GM23248 (cell line): Measurements from ENCODE around the gene LPP. TPM values are rescaled to one million over a fixed set of nuclear protein-coding genes. Genes with fewer than 3 reads are reported as not detected.

Experiments
- DNase-seq: peaks from one replicate; pipeline ENCODE4 v3.0.0-alpha.2; 2015
- H2AFZ ChIP-seq: fragments of 200-600 bp; sonication (generic); 2 replicates; pipeline ENCODE4 v1.6.1; 2016; ENCODE audit warnings: antibody characterized with exemption
- H3F3A ChIP-seq: fragments of 200-600 bp; sonication (generic); 2 replicates; pipeline ENCODE4 v1.6.1; 2016; ENCODE audit warnings: mild to moderate bottlenecking, antibody characterized with exemption, mixed run types; ENCODE audit not compliant: insufficient read depth
- H3K27ac ChIP-seq: fragments of 200-600 bp; sonication (generic); 2 replicates; pipeline ENCODE4 v1.5.1; 2016; ENCODE audit warnings: mild to moderate bottlenecking
- H3K27me3 ChIP-seq: fragments of 200-600 bp; sonication (generic); replicated peaks from 2 replicates; pipeline ENCODE4 v1.6.1; 2016; ENCODE audit warnings: mild to moderate bottlenecking; ENCODE audit not compliant: insufficient read depth
- H3K36me3 ChIP-seq: fragments of 200-600 bp; sonication (generic); 2 replicates; pipeline ENCODE4 v1.6.1; 2016; ENCODE audit warnings: low read depth, mild to moderate bottlenecking
- H3K4me1 ChIP-seq: fragments of 200-600 bp; sonication (generic); 2 replicates; pipeline ENCODE4 v1.6.1; 2016; ENCODE audit warnings: mild to moderate bottlenecking; ENCODE audit not compliant: insufficient read depth
- H3K4me2 ChIP-seq: fragments of 200-600 bp; sonication (generic); one replicate; pipeline ENCODE4 v1.6.1; 2016; ENCODE audit warnings: mild to moderate bottlenecking; ENCODE audit not compliant: unreplicated experiment
- H3K4me3 ChIP-seq: fragments of 200-600 bp; sonication (generic); 2 replicates; pipeline ENCODE4 v1.5.1; 2016; ENCODE audit warnings: mild to moderate bottlenecking
- H3K79me2 ChIP-seq: fragments of 200-600 bp; sonication (generic); 2 replicates; pipeline ENCODE4 v1.6.1; 2016; ENCODE audit warnings: mild to moderate bottlenecking; ENCODE audit not compliant: insufficient read depth
- H3K9ac ChIP-seq: fragments of 200-600 bp; sonication (generic); 2 replicates; pipeline ENCODE4 v1.6.1; 2016; ENCODE audit warnings: mild to moderate bottlenecking
- H3K9me2 ChIP-seq: fragments of 200-600 bp; sonication (generic); 2 replicates; pipeline ENCODE4 v1.6.1; 2016; ENCODE audit warnings: mixed run types, mild to moderate bottlenecking, moderate library complexity; ENCODE audit not compliant: insufficient read depth
- H3K9me3 ChIP-seq: fragments of 200-600 bp; sonication (generic); one replicate; pipeline ENCODE4 v1.6.1; 2017; ENCODE audit warnings: low read depth
- H4K20me1 ChIP-seq: fragments of 200-600 bp; sonication (generic); 2 replicates; pipeline ENCODE4 v1.6.0; 2016; ENCODE audit not compliant: insufficient read depth
- EZH2 ChIP-seq: fragments of 200-600 bp; sonication (generic); IDR thresholded peaks from 2 replicates; pipeline ENCODE4 v1.6.1; 2018; ENCODE audit warnings: antibody characterized with exemption, mild to moderate bottlenecking; ENCODE audit not compliant: insufficient read depth, poor library complexity, severe bottlenecking
- EZH2phosphoT487 ChIP-seq: fragments of 200-600 bp; sonication (generic); IDR thresholded peaks from 2 replicates; pipeline ENCODE4 v1.6.1; 2018; ENCODE audit warnings: antibody characterized with exemption, moderate library complexity, mild to moderate bottlenecking, low read depth; ENCODE audit not compliant: insufficient read depth
- WGBS, 2 experiments: methylation state at CpG; one replicate each; pipeline ENCODE4 v1.1.6; 2015 to 2017; ENCODE audit warnings: low lambda C conversion rate in 2 of 2, low coverage in 1 of 2; ENCODE audit errors: missing lambda C conversion rate in 2 of 2; 5-methylcytosine and 5-hydroxymethylcytosine counted together
- in situ Hi-C: fragments of 300-500 bp; cut with MboI; formaldehyde crosslinking; loops from 2 replicates; pipeline ENCODE4 v1.15.0; 2020
- polyA plus RNA-seq: library from polyadenylated mRNA; unstranded; fragments of >200 nt; fragmentation: Nextera tagmentation; extraction: Ambion mirVana; gene quantifications from 2 replicates; pipeline ENCODE4 v1.2.1, GENCODE V29; 2016
- total RNA-seq: library from RNA; depleted of rRNA; stranded (reverse); fragments of >200 nt; shearing (Covaris generic); gene quantifications from 2 replicates; pipeline ENCODE4 v1.2.3, GENCODE V29; 2014

LPP gene
- total and polyA plus RNA-seq, 2 experiments from 2014 or later = 42.8 to 61.7 TPM

DNA sequence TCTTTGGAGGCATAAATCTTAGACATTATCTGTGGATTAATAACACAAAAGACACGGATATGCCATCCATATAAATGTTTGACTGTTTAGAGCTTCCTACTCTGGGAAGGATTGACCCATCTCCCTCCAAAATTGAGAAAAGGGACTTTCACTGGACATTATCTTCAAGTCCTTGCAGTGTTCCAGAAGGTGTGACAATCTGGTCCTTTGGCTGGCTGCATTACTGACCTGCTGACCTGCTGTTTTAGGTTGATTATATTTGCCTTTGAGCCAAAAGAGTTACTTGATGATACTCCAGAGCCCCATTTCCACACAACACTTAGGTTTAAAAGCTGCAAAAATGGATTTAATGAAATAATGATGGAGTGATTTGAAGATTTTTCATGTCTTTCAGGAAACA is 504.6 kb downstream of the LPP start:
- Histone ChIP-seq H3K36me3 (no peaks in the 10 kb centered on the region), H3K9ac (no peak overlapping the region), H3K4me3 (no peak overlapping the region), H3K79me2 (peaks cover 36% of the 10 kb centered on the region), H2AFZ (no peak overlapping the region), H3K4me2 (no peak overlapping the region), H3K9me3 (no peaks in the 10 kb centered on the region), H3K4me1 (0 out of 2 replicates have a peak, but pooled peaks cover 3% of the 10 kb centered on the region), H4K20me1 (no peaks in the 10 kb centered on the region), H3K27ac (no peak overlapping the region), H3K27me3 (no peaks in the 10 kb centered on the region), H3F3A (peaks cover 3% of the 10 kb centered on the region; the same call in 1 of the 2 replicates), H3K9me2 (no peaks in the 10 kb centered on the region)
- in situ Hi-C loops = no loop called here
- no peak for DNase-seq
- 97 to 100% methylated on average over 1 of the region's 1 CpG for WGBS, 2 experiments
- TF ChIP-seq EZH2phosphoT487 (no peak), EZH2 (no peak)

DNA sequence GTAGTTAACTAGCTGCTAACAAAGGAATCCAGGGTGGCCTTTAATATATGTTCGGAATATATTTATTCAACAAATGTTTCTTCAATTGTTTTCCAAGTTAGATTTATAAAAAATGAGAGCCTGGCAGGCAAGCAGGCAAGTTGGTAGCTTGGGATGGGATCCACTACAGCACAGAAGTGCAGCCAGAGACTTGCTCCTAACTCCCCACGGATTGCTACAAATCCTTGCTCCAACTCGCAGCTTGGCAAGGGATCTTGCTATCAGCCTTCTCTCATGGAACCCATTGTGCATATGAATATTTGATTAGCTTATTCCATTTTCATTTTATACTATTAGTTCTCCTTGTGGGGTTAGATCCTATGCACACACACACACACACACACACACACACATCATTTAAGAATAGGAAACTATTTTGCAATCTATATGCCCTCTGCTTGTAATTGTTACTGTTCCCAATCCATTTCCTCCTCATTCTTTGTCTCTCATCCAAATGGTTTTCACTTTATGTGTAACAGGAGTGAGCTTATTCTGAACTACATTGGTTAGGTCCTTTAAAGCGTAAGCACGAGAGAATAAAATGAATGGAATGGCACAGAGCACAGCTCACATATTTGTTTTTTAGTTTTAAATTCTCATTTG is 505.6 kb downstream of the LPP start:
- no peak for DNase-seq
- Histone ChIP-seq H2AFZ (no peak overlapping the region), H3K27ac (no peak overlapping the region), H3K27me3 (no peaks in the 10 kb centered on the region), H3K36me3 (no peaks in the 10 kb centered on the region), H3K4me2 (no peak overlapping the region), H3K9ac (no peak overlapping the region), H3K9me3 (no peaks in the 10 kb centered on the region), H4K20me1 (no peaks in the 10 kb centered on the region), H3K4me1 (0 out of 2 replicates have a peak, but pooled peaks cover 3% of the 10 kb centered on the region), H3K9me2 (no peaks in the 10 kb centered on the region), H3K79me2 (peaks cover 46% of the 10 kb centered on the region), H3K4me3 (no peak overlapping the region), H3F3A (peaks cover 3% of the 10 kb centered on the region; the same call in 1 of the 2 replicates)
- WGBS, 2 experiments = 69 to 71% methylated on average over 5 of the region's 5 CpGs
- TF ChIP-seq EZH2 (no peak), EZH2phosphoT487 (no peak)
- in situ Hi-C loops = no loop called here

DNA sequence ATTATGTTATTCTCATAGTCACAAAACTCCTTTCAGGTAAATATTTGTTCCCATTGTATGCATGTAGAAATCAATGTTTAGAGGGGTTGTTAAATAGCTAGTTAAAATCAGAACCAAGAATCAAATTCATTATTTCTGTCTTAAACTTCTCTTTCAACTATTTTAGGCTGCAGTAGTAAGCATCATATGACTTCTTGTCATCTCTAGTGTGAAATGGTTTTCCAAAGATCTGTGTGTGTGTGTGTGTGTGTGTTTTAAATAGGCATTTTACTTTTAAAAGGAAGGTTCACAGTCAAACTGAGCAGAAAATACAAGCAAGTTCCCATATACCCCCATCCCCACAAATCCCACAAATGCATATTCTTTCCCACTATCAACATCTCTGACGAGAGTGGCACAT is 506.5 kb downstream of the LPP start:
- Histone ChIP-seq H3K9ac (no peak overlapping the region), H4K20me1 (no peaks in the 10 kb centered on the region), H3K4me2 (no peak overlapping the region), H3K4me1 (0 out of 2 replicates have a peak, but pooled peaks cover 3% of the 10 kb centered on the region), H2AFZ (no peak overlapping the region), H3K79me2 (peaks cover 52% of the 10 kb centered on the region), H3K4me3 (no peak overlapping the region), H3K9me3 (no peaks in the 10 kb centered on the region), H3K9me2 (no peaks in the 10 kb centered on the region), H3K36me3 (no peaks in the 10 kb centered on the region), H3K27me3 (no peaks in the 10 kb centered on the region), H3F3A (peaks cover 3% of the 10 kb centered on the region; the same call in 1 of the 2 replicates), H3K27ac (no peak overlapping the region)
- in situ Hi-C loops = no loop called here
- no peak for DNase-seq
- WGBS, 2 experiments = 90 to 100% methylated on average over 1 of the region's 1 CpG
- no peak for TF ChIP-seq EZH2phosphoT487

DNA sequence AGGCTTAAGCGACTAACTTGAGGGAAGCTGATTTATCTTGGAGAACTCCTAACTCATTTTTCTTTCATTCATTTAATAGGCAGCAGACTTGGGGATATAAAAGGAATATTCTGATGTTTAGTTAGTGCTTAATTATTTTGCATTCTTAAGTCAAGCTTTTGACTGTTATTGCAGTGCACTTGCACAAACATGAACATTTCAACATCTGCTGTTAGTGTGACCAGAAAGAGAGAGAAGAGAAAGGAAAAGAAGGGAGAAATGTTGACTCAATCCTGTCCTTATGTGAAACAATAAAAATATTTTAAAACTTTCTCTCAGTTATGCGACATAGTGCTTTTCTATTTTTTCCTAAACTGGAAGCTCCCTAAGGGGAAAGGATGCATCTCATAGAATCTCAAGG is 507.8 kb downstream of the LPP start:
- Histone ChIP-seq H3K4me2 (no peak overlapping the region), H3K9me2 (no peaks in the 10 kb centered on the region), H2AFZ (no peak overlapping the region), H3K9ac (no peak overlapping the region), H3K36me3 (no peaks in the 10 kb centered on the region), H3K4me1 (no peaks in the 10 kb centered on the region), H3K9me3 (no peaks in the 10 kb centered on the region), H3K4me3 (no peak overlapping the region), H3K27me3 (no peaks in the 10 kb centered on the region), H4K20me1 (no peaks in the 10 kb centered on the region), H3F3A (peaks cover 2% of the 10 kb centered on the region; the same call in 1 of the 2 replicates), H3K27ac (no peak overlapping the region), H3K79me2 (peaks cover 62% of the 10 kb centered on the region)
- DNase-seq = no peak
- whole genome bisulfite sequencing, 2 experiments = 98 to 100% methylated on average over 2 of the region's 2 CpGs
- TF ChIP-seq EZH2phosphoT487 (no peak), EZH2 (no peak)
- in situ Hi-C loops = no loop called here

DNA sequence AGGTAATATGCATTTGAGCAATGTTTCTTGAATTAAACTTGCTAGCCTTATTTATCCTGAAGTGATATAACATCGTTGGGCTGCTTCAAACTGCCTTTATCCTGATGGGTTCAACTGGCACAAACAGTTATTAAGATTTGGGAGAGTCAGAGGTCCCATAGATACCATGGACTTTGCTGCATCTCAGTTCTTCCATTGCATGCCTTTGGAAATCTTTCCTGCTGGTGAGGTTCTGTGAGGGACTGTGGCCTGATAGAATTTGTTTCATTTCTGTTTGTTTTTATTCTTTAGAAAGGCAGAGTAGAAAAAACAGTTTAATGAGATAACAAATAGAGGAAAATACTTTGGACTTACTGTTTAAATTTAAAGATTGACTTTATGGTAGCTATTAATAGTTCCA is 508.3 kb downstream of the LPP start:
- TF ChIP-seq EZH2phosphoT487 = no peak
- WGBS, 2 experiments = 87 to 92% methylated on average over 1 of the region's 1 CpG
- Histone ChIP-seq H3K4me3 (no peak overlapping the region), H3K36me3 (no peaks in the 10 kb centered on the region), H3K27me3 (no peaks in the 10 kb centered on the region), H3K9me3 (no peaks in the 10 kb centered on the region), H3K79me2 (peaks cover 65% of the 10 kb centered on the region), H3K4me2 (no peak overlapping the region), H2AFZ (no peak overlapping the region), H3K9me2 (no peaks in the 10 kb centered on the region), H3F3A (no peaks in the 10 kb centered on the region; the same call in 1 of the 2 replicates), H3K27ac (no peak overlapping the region), H4K20me1 (no peaks in the 10 kb centered on the region), H3K4me1 (no peaks in the 10 kb centered on the region), H3K9ac (no peak overlapping the region)
- in situ Hi-C loops = no loop called here
- no peak for DNase-seq
